ENCODE results near the gene ZNF268.

DNA sequence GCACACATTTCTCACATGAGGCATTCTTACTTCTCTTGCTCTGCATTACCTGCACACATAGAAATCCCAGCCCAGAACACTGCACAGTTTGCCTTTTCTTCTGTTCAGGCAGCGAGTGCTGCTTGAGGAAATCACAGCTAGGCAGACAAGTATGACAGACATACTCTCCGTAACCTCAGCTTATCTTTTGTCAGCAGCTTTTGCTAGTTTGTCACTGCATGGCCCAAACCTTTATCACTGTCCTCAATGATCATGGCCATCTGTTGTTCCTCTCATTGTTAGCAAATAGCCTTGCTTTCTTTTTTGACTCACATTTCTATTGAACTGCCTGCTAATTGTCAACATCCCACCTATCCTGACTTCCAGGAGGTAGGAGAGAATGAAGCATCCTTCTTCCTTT, 45.5 kb upstream of the ZNF268 start:
- TF ChIP-seq, protein P1, sequence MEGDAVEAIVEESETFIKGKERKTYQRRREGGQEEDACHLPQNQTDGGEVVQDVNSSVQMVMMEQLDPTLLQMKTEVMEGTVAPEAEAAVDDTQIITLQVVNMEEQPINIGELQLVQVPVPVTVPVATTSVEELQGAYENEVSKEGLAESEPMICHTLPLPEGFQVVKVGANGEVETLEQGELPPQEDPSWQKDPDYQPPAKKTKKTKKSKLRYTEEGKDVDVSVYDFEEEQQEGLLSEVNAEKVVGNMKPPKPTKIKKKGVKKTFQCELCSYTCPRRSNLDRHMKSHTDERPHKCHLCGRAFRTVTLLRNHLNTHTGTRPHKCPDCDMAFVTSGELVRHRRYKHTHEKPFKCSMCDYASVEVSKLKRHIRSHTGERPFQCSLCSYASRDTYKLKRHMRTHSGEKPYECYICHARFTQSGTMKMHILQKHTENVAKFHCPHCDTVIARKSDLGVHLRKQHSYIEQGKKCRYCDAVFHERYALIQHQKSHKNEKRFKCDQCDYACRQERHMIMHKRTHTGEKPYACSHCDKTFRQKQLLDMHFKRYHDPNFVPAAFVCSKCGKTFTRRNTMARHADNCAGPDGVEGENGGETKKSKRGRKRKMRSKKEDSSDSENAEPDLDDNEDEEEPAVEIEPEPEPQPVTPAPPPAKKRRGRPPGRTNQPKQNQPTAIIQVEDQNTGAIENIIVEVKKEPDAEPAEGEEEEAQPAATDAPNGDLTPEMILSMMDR (IDR thresholded peaks at IDR 0.05; ENCODE audit: poor library complexity): no peak
- TF ChIP-seq EZH2 (IDR thresholded peaks at IDR 0.05; ENCODE audit: borderline replicate concordance): no peak
- TF ChIP-seq EZH2phosphoT487 (IDR thresholded peaks at IDR 0.05; ENCODE audit: low read depth, severe bottlenecking, unreplicated experiment): no peak
